Pulmonary artery endothelial cell (primary cell): ENCODE measurements around the gene TMEM107. TPM values are rescaled to one million over a fixed set of nuclear protein-coding genes. Genes with fewer than 3 reads are reported as not detected.
"Not testable (repeated sequence)": the region's sequence is repeated elsewhere in the genome, so short reads cannot be mapped to it uniquely, and the experiment has no call there.

Experiments
- DNase-seq: peaks from one replicate; pipeline ENCODE4 v3.0.0-alpha.2; 2011; ENCODE audit warnings: low read depth, low spot score
- total RNA-seq: library from RNA; depleted of rRNA; stranded (reverse); fragments of >200 nt; gene quantifications from 2 replicates; pipeline ENCODE4 v1.2.3, GENCODE V29; 2014

The TMEM107 gene
- total RNA-seq, 1 donor from 2014 or later: 33.2 TPM

GRCh38 chr17:8189711-8190477 lies 13.7 kb upstream of the TMEM107 start, which contains the start of gene BORCS6:
BORCS6 (minus strand) TSS chr17:8190180; CDS start chr17:8190140, 40 bp downstream.
- peak; percentile 97 for DNase-seq

GRCh38 chr17:8189041-8189710 lies 13.0 kb upstream of the TMEM107 start:
- no peak for DNase-seq

GRCh38 chr17:8188263-8188839 lies 12.2 kb upstream of the TMEM107 start:
- DNase-seq: no peak

GRCh38 chr17:8187517-8188262 lies 11.5 kb upstream of the TMEM107 start:
- DNase-seq: peak; percentile 93

GRCh38 chr17:8186787-8187516 lies 10.8 kb upstream of the TMEM107 start:
- DNase-seq: peak; percentile 80

GRCh38 chr17:8186446-8186786 lies 10.2 kb upstream of the TMEM107 start:
- no peak for DNase-seq

- no peak for DNase-seq
These were observed 9.6 kb upstream of the TMEM107 start for GRCh38 chr17:8185582-8186445.

- DNase-seq: no peak
These were observed 985 bp upstream of the TMEM107 start for GRCh38 chr17:8176998-8177731.

DNA sequence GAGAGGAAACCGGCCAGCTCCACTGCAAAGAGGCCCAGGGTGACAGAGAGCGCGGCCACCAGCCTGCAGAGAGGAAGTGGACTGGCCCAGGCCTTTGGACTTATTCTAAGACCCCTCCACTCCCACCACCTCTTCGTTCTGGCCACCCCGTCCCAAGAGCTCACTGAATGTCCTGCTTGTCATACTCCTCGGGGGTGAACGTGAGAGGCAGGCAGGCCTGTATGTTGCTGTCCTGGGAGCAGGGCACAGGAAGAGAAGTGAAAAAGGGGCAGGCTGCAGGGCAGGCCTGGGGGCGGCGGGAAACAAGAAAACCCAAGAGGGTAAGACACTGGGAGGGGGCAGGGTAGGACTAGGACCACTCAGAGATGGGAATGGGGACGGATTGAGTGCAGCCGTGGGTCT lies 384 bp downstream of the TMEM107 start:
- DNase-seq: no peak

DNA sequence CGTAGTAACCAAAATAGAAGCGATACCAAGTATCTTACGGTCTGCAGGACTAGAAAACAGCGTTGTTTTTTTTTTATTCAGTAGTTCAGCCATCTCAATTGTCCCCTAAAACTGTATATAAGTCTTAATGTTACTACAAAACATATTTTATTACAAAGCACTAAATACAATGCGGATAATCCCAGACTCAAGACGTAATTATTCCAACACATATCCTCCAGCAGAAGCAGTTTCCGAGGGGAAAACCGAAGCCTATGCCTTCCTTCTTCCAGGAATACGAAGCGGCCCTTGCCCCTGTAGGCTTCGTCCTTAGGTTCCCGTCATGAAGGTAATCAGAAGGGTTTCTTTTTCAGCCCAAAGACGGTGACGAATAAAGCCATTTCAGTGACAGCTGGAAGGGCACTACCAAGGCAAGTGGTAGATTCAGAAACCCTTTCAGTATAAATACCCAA lies 2.3 kb downstream of the TMEM107 start:
- no peak for DNase-seq

DNA sequence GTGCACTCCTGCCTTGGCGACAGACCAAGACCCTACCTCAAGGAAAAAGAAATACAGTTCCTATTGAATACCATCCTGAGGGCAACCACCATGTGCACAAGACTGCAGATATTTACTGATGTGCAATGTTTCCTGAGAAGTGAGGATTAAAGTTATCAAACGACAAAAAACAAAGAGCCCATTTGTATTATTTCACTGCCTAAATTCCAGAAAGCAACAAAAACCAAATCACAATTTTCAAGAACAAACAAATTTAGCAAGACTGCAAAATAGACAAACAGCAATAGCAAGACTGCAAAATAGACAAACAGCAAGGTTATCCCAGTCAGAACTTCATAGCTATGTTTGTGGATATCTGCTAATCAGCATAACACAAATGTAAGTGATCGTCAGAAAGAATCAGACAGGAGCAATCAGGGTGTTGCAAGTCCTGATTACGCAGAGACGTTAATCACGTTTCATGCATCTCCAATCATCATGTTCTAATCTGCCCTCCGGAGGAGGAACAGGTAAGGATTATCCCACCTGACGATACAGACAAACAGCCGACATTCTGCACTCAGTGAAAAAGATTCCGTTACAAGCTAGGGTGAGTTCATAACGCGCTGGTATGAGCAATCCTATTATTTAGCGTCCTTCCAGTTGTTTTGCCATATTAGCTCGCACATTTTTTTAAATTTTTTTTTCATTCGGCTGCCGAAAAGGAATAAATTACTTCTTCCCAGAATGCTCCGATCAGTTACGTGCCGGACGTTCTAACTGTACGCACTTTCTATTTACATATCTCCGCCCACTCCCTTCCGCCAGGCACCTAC lies 2.9 kb downstream of the TMEM107 start:
- peak; percentile 88 for DNase-seq

DNA sequence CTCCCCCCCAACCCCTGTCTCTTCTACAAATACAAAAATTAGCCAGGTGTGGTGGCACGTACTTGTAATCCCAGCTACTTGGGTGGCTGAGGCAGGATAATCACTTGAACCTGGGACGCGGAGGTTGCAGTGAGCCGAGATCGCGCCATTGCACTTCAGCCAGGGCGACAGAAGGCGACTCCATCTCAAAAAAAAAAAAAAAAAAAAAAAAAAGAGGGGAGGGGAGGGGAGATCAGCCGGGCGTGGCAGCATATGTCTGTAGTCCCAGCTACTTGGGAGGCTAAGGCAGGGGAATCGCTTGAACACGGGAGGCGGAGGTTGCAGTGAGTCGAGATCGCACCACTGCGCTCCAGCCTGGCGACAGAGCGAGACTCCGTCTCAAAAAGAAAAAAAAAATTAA lies 6.0 kb downstream of the TMEM107 start:
- not testable (repeated sequence) for DNase-seq

GRCh38 chr17:8167526-8167925 lies 8.7 kb downstream of the TMEM107 start:
- DNase-seq: no peak

DNA sequence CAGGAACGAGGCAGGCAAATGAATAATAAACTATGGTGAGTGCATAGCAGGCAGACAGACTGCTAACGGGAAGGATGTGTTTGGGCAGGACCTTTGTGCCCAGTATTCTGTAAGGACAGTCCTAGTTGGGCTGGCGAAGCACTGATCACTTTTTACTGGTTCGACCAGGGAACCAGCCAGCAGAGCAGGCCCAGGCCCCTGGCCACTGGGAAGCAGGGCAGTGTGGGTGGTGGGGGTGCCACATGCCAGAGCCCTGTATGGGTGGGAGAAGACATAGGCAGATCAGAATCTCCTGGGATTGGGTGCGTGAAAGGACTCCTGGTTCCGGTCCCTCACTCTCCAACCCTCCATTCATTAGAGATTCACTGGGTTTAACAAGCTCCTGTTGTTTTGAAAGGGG lies 9.4 kb downstream of the TMEM107 start:
- no peak for DNase-seq

GRCh38 chr17:8164815-8165131 lies 11.4 kb downstream of the TMEM107 start:
- no peak for DNase-seq

DNA sequence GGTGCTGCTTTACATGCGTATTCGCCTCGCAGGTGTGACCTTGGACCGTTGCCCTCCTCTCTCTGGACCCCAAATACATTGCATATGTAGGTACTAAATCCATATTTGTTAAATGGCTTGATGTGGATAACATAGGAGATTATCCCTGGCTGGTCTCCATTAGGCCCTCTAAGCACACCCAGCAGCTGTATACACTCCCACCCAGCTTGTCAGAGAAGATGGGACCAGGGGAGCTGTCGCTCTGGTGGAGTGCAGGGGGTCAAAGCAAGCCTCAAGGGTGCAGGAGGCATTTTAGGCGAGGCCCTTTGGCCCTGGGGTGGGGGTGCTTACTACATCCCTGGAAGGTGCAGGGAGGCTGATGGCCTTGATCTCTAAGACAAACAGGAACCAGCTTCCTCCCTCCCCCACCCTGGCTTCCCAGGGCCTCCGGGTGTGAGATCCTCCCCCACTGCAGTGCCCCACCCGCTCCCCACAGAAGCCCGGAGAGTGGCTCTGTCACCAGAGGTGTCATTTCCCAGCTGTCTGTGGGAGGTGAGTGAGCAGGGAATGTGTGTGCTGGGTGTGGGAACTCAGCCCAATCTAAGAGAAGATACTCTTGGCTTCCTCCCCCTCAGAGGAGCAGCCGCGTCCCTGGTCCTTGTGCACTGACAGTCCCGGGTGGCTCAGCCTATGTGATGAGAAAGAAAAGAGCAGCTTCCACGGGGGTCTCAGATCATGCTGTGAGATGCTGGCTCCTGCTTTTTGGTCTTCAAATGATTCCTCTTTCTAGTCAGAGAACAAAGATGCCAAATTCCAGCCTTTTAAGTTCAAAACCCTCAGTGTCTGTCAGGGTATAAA lies 12.0 kb downstream of the TMEM107 start:
- DNase-seq: no peak

DNA sequence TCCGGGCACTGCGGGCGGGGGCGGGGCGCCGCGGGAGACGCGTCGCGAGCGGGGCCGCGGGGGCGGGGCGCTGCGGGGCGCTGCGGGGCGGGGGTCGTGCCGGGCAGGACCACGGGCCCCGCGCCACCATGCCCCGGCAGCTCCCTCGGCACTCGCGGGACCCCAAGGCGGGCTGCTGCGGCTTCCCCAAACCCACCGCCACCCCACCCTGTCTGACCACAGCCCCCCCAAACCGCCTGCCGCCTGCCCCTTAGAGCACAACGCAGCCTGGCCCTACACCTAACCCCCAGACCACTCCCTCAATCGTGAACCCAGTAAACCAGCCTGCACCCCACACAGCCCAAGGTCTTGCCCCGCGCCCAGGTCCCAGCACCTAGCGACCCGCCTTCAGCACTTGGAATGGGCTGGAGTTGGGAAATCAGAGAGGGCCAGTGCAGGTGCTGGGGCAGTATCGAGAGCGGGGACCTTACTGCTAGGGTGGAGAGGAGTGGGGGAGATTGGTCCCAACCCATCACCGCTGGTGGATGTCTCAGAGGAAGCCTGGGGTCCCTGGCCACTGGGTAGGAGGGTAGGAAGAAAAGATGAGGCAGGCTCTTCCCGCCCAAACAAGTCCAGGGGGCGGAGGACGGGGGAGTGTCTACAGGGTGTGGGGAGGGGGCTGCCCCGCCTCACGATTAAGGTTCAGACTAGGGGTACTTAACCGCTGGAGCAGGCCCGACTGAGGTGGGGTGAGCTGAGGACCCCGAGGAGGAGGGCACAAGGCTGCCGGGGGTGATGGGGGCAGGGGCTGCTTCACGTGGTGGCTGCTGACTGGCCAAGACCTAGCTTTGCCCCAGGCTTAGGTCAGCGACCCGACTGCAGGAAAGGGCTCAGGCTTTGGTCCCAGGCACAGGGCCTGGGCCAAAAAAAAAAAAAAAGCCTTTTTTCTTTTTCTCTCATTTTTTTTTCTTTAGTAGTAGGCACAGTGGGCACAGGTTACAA lies 12.9 kb downstream of the TMEM107 start:
- DNase-seq: no peak
